K562 (cell line): Measurements from ENCODE around the gene SLC28A1. TPM values are rescaled to one million over a fixed set of nuclear protein-coding genes. Genes with fewer than 3 reads are reported as not detected.

ENCODE experiments used
- BCOR ChIP-seq: fragments of 450-650 bp; IDR thresholded peaks from 2 replicates; pipeline ENCODE4 v1.6.1; 2016
- EZH2 ChIP-seq: IDR thresholded peaks from 2 replicates; pipeline ENCODE4 v1.6.1; 2012; ENCODE audit warnings: low read depth, mild to moderate bottlenecking, inconsistent platforms, low read length, borderline replicate concordance
- HDAC1 ChIP-seq, 2 experiments: fragments of 450-650 bp; IDR thresholded peaks; 2 replicates each; pipeline ENCODE4 v1.6.1; 2016 to 2017; ENCODE audit warnings: inconsistent platforms in 1 of 2, mild to moderate bottlenecking in 1 of 2, moderate library complexity in 1 of 2
- KDM1A ChIP-seq, 2 experiments: fragments of 450-650 bp; IDR thresholded peaks; 2 replicates each; pipeline ENCODE4 v1.6.1; 2016; ENCODE audit warnings: mild to moderate bottlenecking in 2 of 2
- KLF13 ChIP-seq: fragments of 450-650 bp; IDR thresholded peaks from 2 replicates; pipeline ENCODE4 v1.6.1; 2016; ENCODE audit warnings: missing genetic modification characterization, low read depth, mild to moderate bottlenecking, missing compliant biosample characterization, moderate library complexity, borderline replicate concordance
- LARP7 ChIP-seq: fragments of 450-650 bp; IDR thresholded peaks from 2 replicates; pipeline ENCODE4 v1.6.1; 2016
- MIER1 ChIP-seq: fragments of 450-650 bp; IDR thresholded peaks from 2 replicates; pipeline ENCODE4 v1.6.1; 2016; ENCODE audit warnings: antibody characterized with exemption, mild to moderate bottlenecking, low read depth
- PHF20 ChIP-seq: fragments of 450-650 bp; IDR thresholded peaks from 2 replicates; pipeline ENCODE4 v1.6.1; 2018; ENCODE audit not compliant: partially characterized antibody
- PHF21A ChIP-seq: fragments of 450-650 bp; IDR thresholded peaks from 2 replicates; pipeline ENCODE4 v1.6.1; 2017; ENCODE audit warnings: low read depth, borderline replicate concordance
- PRMT5 ChIP-seq: sonication (generic); formaldehyde crosslinking; IDR thresholded peaks from 2 replicates; pipeline ENCODE4 v1.5.0; 2020; ENCODE audit warnings: missing genetic modification reagents
- RFX1 ChIP-seq: fragments of 450-650 bp; IDR thresholded peaks from 2 replicates; pipeline ENCODE4 v1.6.1; 2016; ENCODE audit warnings: mild to moderate bottlenecking, moderate library complexity
- SAFB ChIP-seq: fragments of 200-400 bp; formaldehyde crosslinking; IDR thresholded peaks from 2 replicates; pipeline ENCODE4 v1.6.1; 2017; ENCODE audit warnings: low read depth, low read length, borderline replicate concordance
- SP1 ChIP-seq: sonication (generic); formaldehyde crosslinking; IDR thresholded peaks from 2 replicates; pipeline ENCODE4 v1.8.1; 2022; ENCODE audit warnings: mild to moderate bottlenecking, missing genetic modification reagents
- XRCC5 ChIP-seq: fragments of 200-400 bp; formaldehyde crosslinking; IDR thresholded peaks from 2 replicates; pipeline ENCODE4 v1.6.1; 2017; ENCODE audit warnings: low read depth, mild to moderate bottlenecking, low read length
- ZNF695 ChIP-seq: fragments of 450-650 bp; formaldehyde crosslinking; IDR thresholded peaks from 2 replicates; pipeline ENCODE4 v1.4.0; 2020; ENCODE audit warnings: mild to moderate bottlenecking, moderate library complexity
- polyA plus RNA-seq, 8 experiments: library from polyadenylated mRNA; depleted of rRNA in 4 of 8; stranded (reverse) in 5 of 8; unstranded in 3 of 8; fragments of >200 nt; fragmentation: Nextera tagmentation in 2 of 8; fragmentation: Illumina TruSeq in 1 of 8; extraction: Ambion mirVana in 2 of 8; extraction: Trizol in 1 of 8; gene quantifications; 2 replicates each; pipeline versions ENCODE4 v1.2.1 to v1.2.3, GENCODE V29; 2011 to 2014; ENCODE audit warnings: inconsistent platforms in 1 of 8, missing spikeins in 1 of 8
- total RNA-seq, 7 experiments: library from RNA; depleted of rRNA in 6 of 7; stranded (reverse); fragments of >200 nt in 6 of 7; fragmentation: Illumina TruSeq in 2 of 7; extraction: Trizol in 2 of 7; gene quantifications; 2 replicates each; pipeline versions ENCODE4 v1.2.1 to v1.2.3, GENCODE V29; 2011 to 2021; ENCODE audit warnings: low replicate concordance in 1 of 7
- TF ChIP-seq, protein P1 (sequence below): sonication (generic); formaldehyde crosslinking; IDR thresholded peaks from 2 replicates; pipeline ENCODE4 v1.8.1; 2023; ENCODE audit warnings: mild to moderate bottlenecking, missing genetic modification reagents
- TF ChIP-seq, protein P2 (sequence below): fragments of 450-650 bp; IDR thresholded peaks from 2 replicates; pipeline ENCODE4 v1.6.1; 2016; ENCODE audit warnings: borderline replicate concordance
- TF ChIP-seq, protein P3 (sequence below): sonication (generic); formaldehyde crosslinking; IDR thresholded peaks from 2 replicates; pipeline ENCODE4 v1.8.0; 2022; ENCODE audit warnings: mild to moderate bottlenecking, missing genetic modification reagents
- TF ChIP-seq, protein P4 (sequence below): fragments of 450-650 bp; IDR thresholded peaks from one replicate; pipeline ENCODE4 v1.6.1; 2018; ENCODE audit warnings: mild to moderate bottlenecking, moderate library complexity; ENCODE audit not compliant: partially characterized antibody

Gene SLC28A1
- total and polyA plus RNA-seq, 9 of the 15 experiments (the other 6 are each of a cell fraction or from before 2014, with no cell fraction given) = 0.04 TPM; not detected in 8

DNA sequence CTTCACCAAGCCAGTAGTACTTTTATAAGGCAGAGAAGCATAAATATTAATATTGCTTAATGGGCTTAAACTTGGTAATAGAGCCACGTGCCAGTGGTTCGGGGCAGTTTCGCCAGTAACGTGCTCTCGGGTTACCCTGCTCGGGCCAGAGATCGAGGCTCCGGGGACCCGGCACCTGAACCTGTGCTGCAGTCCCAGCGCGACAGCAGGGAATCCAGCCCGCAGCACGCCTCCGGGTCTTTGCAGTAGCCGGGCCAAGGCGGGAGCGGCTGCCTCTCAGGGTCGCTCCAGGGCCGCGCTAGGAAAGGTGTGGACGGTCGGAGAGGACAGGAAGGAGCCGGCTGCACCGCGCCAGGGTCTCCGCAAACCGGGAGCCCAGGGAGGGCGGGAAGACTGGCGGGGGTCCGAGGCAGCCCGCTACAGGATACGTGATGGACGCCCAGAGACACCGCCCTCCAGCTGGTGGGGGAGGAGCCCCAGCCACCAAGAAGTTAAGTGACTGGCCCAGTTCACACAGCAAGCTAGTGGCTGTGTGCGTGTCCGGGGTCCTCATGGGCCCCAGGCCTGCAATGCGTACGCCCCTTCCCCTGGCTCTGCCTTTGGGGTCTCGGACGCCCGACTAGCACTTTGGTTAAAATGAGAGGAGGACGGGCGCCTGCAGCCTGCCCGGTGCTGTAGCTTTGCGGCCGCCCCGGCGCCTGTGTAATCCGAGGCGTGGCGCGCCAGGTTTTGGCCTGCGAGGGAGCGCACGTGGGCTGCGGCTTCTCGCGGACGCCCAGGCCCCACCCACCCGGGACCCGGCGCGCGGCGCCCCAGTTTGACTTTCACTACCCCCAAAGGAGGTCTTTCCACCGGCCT, 96.0 kb downstream of the SLC28A1 start (continued):
- TF ChIP-seq, protein P1, sequence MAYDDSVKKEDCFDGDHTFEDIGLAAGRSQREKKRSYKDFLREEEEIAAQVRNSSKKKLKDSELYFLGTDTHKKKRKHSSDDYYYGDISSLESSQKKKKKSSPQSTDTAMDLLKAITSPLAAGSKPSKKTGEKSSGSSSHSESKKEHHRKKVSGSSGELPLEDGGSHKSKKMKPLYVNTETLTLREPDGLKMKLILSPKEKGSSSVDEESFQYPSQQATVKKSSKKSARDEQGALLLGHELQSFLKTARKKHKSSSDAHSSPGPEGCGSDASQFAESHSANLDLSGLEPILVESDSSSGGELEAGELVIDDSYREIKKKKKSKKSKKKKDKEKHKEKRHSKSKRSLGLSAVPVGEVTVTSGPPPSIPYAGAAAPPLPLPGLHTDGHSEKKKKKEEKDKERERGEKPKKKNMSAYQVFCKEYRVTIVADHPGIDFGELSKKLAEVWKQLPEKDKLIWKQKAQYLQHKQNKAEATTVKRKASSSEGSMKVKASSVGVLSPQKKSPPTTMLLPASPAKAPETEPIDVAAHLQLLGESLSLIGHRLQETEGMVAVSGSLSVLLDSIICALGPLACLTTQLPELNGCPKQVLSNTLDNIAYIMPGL = no peak
- TF ChIP-seq PHF21A = peak; percentile 71; the same call in 1 of the 2 replicates
- 0 out of 2 replicates have a peak, but pooled peaks have one; percentile 33 for TF ChIP-seq SAFB
- TF ChIP-seq XRCC5 = peak; percentile 57; the same call in 1 of the 2 replicates
- TF ChIP-seq MIER1 = 0 out of 2 replicates have a peak, but pooled peaks have one; percentile 33
- no peak for TF ChIP-seq PHF20
- TF ChIP-seq PRMT5 (CRISPR knock-in tag) = no peak
- TF ChIP-seq, protein P2, sequence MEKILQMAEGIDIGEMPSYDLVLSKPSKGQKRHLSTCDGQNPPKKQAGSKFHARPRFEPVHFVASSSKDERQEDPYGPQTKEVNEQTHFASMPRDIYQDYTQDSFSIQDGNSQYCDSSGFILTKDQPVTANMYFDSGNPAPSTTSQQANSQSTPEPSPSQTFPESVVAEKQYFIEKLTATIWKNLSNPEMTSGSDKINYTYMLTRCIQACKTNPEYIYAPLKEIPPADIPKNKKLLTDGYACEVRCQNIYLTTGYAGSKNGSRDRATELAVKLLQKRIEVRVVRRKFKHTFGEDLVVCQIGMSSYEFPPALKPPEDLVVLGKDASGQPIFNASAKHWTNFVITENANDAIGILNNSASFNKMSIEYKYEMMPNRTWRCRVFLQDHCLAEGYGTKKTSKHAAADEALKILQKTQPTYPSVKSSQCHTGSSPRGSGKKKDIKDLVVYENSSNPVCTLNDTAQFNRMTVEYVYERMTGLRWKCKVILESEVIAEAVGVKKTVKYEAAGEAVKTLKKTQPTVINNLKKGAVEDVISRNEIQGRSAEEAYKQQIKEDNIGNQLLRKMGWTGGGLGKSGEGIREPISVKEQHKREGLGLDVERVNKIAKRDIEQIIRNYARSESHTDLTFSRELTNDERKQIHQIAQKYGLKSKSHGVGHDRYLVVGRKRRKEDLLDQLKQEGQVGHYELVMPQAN = peak; percentile 99
- peak; percentile 85 to 98 for TF ChIP-seq HDAC1 (IDR thresholded peaks at IDR 0.05)
- TF ChIP-seq RFX1 = no peak
- TF ChIP-seq, protein P3, sequence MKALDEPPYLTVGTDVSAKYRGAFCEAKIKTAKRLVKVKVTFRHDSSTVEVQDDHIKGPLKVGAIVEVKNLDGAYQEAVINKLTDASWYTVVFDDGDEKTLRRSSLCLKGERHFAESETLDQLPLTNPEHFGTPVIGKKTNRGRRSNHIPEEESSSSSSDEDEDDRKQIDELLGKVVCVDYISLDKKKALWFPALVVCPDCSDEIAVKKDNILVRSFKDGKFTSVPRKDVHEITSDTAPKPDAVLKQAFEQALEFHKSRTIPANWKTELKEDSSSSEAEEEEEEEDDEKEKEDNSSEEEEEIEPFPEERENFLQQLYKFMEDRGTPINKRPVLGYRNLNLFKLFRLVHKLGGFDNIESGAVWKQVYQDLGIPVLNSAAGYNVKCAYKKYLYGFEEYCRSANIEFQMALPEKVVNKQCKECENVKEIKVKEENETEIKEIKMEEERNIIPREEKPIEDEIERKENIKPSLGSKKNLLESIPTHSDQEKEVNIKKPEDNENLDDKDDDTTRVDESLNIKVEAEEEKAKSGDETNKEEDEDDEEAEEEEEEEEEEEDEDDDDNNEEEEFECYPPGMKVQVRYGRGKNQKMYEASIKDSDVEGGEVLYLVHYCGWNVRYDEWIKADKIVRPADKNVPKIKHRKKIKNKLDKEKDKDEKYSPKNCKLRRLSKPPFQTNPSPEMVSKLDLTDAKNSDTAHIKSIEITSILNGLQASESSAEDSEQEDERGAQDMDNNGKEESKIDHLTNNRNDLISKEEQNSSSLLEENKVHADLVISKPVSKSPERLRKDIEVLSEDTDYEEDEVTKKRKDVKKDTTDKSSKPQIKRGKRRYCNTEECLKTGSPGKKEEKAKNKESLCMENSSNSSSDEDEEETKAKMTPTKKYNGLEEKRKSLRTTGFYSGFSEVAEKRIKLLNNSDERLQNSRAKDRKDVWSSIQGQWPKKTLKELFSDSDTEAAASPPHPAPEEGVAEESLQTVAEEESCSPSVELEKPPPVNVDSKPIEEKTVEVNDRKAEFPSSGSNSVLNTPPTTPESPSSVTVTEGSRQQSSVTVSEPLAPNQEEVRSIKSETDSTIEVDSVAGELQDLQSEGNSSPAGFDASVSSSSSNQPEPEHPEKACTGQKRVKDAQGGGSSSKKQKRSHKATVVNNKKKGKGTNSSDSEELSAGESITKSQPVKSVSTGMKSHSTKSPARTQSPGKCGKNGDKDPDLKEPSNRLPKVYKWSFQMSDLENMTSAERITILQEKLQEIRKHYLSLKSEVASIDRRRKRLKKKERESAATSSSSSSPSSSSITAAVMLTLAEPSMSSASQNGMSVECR (CRISPR knock-in tag) = peak; percentile 99
- no peak for TF ChIP-seq ZNF695 (CRISPR knock-in tag)
- TF ChIP-seq, protein P4, sequence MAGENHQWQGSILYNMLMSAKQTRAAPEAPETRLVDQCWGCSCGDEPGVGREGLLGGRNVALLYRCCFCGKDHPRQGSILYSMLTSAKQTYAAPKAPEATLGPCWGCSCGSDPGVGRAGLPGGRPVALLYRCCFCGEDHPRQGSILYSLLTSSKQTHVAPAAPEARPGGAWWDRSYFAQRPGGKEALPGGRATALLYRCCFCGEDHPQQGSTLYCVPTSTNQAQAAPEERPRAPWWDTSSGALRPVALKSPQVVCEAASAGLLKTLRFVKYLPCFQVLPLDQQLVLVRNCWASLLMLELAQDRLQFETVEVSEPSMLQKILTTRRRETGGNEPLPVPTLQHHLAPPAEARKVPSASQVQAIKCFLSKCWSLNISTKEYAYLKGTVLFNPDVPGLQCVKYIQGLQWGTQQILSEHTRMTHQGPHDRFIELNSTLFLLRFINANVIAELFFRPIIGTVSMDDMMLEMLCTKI = no peak
- TF ChIP-seq SP1 (CRISPR knock-in tag) = peak; percentile 33; the same call in 1 of the 2 replicates
- no peak for TF ChIP-seq EZH2
- TF ChIP-seq KLF13 (tag) = peak; percentile 100
- TF ChIP-seq LARP7 = no peak
- peak; percentile 63 for TF ChIP-seq BCOR
- peak in 1 of 2 experiments; percentile 24; a peak in 1 of 4 replicates for TF ChIP-seq KDM1A (IDR thresholded peaks at IDR 0.05)
